NCI-H2081 (cell line): ENCODE measurements around the gene SPRED2.

Experiments used
- DNase-seq, 2 experiments: peaks; one replicate each; lab custom pipeline; 2025; lab: John Stamatoyannopoulos, UW

SPRED2 gene, protein sequence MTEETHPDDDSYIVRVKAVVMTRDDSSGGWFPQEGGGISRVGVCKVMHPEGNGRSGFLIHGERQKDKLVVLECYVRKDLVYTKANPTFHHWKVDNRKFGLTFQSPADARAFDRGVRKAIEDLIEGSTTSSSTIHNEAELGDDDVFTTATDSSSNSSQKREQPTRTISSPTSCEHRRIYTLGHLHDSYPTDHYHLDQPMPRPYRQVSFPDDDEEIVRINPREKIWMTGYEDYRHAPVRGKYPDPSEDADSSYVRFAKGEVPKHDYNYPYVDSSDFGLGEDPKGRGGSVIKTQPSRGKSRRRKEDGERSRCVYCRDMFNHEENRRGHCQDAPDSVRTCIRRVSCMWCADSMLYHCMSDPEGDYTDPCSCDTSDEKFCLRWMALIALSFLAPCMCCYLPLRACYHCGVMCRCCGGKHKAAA

DNA sequence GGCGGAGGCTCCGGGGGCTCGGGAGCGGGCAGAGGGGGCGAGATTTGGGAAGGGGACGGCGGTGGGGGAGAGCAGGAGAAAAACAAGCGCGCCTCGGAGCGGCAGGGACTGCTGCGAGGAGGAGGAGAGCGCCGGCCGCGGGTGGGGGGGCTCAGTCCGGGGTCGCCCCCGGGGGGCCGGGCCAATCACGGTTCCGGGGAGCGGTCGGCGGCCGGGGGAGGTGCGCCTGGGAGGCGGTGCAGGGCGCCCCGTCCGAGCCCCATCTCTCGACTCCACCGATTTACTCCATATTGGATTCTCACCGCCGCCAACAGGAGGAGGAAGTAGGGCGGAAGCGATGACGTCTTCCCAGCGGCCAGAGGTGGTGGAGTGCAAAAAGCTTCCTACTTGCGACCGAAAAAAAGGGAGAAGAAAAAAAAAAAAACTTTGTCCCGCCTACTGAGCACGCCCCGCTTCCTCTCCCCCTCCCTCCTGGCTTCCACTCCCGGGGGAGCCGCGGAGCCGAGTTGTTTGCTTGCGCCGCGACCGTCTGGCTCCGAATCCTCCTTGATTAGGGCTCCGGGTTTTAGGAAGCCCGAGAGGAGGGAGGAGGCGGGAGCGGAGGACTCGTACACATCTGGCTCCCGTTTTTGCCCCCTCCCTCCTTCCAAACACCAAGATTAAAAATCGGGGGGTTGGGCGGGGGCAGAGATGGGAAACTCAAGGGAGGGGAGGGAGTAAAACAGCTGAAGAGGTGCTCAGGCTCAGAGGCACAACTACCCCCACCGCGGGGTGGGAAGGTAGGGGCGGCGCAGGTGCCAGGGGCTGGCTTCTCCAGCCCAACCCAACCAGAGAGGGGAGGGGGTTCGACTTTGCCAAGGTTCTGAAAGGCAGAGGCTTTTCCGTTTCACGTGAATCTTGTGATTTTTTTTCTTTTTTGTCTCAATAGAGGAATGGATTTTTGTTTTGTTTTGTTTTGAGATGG lies at the start of gene SPRED2:
Gene SPRED2 (minus strand): TSS at position 373 of the 964 bp plus-strand sequence. CDS start 612 bp downstream, outside the sequence.
- DNase-seq = peak; percentile 84 to 85

DNA sequence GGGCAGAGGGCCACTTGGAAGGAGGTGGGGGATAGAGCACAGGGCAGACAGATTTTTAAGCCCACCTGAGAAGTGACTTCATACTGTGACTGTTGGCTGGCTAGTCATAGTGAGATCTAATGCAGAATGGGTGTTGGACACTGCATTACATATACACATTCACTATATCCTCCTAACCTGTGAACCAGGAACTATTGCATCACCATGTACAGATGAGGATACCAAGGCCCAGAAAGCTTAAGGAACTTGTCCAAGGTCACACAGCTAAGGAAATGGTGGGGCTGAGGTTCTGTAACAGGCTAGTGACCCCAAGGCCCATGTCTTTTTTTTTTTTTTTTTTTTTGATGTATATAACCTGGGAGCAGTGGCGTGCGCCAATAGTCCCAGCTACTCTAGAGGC lies 49.6 kb upstream of the SPRED2 start:
- DNase-seq = no peak

DNA sequence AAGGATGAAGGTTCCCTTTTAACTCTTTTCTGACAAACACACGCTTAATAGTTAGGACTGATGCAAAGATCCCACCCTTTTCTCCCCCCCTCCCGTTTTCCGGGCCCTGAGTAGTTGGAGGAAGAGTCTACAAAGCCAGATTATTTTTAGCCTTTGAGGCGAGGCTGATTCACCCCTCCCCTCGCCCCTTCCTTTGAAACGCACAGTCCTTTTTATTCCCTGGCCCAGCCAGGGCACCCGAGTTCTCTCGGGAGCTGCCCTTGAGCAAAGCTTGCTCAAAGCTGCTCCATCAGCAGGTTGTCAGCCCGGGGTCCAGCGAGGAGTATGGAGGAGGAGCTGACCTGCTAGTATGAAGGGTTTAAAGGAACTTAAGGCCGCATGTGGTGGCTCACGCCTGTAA lies 47.1 kb upstream of the SPRED2 start:
- DNase-seq = no peak

DNA sequence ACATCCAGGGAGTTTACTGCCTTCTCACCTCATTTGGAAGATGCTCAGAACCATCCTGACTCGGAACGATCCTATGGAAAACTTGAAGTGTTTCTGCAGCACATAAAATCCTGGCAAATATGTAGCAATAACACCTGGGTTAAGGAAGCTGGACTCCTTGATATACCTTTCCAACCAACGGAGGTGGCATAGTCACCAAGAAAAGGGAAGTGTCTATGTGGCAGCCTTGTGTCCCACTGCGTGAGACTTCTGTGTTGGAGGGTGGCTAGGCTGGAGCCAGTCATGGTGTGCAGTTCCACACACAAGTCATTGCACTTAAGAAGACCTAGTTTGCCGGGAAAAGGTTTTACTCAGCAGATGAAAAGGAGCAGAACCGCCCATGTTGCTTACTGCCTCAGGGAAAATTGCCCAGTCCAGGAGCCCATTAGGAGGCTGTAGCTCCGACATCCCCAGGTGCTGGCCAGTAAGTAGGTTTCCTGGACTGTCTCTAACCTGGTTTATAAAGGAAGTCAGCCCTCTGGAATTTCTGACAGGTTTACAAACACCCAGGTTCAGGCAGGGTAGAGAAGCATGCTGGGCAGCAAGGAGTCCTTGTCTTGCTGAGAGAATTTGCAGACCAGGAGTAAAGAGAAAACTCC lies 46.2 kb upstream of the SPRED2 start:
- DNase-seq = no peak

DNA sequence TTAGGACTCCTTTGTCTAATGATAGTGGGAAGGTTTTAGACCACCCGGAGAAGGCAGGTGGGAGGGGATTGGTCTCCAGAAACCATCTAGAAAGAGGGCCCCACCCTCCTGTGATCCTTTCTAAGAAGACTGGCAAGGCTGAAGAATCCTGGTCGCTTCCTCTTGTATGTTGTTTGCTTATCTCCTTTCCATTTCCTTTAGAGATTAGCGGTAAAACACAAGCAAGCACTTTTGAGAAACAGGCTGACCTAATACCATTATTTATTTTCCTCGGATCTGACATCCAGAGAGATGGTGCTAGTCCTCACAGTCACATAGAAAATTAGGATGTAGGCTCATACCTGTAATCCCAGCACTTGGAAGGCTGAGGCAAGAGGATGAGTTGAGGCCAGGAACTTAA lies 45.2 kb upstream of the SPRED2 start:
- DNase-seq = no peak

DNA sequence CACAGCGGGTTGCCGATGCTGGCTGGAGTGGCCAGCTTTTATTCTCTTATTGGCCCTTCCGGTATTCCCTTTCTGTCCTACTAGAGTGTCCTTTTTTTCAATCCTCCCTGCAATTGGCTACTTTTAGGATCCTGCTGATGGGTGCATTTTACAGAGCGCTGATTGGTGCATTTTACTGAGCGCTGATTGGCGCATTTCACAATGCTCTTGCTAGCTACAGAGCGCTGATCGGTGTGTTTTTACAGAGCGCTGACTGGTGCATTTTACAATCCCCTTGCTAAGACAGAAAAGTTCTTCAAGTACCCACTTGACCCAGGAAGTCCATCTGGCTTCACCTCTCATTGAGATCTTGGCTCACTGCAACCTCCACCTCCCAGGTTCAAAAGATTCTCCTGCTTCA lies 44.4 kb upstream of the SPRED2 start:
- no peak for DNase-seq

DNA sequence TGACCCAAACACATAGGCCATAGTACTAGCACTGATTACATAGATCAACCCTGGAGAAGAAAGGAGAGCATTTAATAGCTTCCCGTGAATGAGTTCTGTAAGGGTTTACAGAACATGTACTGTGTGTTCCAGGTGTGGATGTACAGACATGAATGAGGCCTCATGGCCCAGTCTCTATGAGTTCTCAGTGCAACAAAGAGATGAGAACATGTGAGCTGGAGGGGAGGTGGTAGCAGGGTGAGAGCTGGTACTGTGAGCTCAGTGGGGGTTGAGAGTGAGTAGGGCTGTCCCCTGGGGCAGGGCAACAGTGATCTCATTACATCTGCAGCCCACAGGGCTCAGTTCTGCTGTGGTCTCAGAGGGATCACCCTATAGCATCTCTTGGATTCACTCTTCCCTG lies 42.6 kb upstream of the SPRED2 start:
- DNase-seq = no peak

DNA sequence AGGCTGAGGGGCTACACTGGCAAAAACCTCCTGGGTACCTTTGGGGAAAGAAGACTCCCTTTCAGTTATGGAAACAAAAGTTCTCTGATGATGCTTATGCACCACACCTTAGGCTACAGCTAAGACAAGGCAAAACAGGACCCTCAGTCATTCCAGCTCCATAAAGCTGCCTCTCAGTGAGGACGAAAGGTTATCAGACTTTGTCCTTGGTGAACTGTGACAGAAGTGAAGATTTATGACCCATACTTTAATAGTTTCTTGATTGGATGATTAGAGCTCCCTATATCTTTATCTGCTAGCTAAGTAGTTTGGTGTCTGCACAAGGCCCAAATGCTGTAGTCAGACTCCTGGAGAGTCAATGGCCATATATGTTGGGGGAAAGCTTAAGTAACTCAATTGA lies 40.6 kb upstream of the SPRED2 start:
- no peak for DNase-seq

DNA sequence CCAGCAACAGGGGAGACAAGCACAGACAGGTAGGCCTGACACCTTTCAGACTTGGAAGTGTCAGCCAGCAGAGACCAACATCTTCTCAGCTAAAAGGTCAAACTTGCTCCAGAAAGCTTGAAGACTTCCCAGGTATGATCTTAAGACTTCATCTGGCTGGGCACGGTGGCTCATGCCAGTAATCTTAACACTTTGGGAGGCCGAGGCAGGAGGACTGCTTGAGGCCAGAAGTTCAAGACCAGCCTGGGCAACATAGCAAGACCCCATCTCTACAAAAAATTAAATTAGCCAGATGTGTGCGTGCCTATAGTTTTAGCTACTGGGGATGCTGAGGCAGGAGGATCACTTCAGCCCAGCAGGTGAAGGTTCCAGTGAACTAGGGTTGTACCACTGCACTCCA lies 39.0 kb upstream of the SPRED2 start:
- DNase-seq = no peak

DNA sequence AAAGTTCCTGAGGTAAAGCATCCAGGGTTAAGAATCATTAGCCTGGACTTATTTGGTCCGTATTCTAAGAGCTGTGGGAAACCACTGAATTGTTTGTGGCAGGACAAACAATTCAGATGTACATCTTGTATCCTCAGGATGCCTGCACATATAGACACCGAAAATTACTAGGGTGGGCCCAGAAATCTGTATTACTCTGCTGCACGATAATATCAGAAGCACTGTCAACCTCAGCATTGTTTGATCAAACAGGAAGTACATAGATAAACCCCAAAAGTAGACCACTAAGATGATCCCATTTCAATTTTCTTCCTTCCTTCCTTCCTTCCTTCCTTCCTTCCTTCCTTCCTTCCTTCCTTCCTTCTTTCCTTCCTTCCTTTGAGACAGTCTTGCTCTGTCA lies 34.2 kb upstream of the SPRED2 start:
- no peak for DNase-seq

DNA sequence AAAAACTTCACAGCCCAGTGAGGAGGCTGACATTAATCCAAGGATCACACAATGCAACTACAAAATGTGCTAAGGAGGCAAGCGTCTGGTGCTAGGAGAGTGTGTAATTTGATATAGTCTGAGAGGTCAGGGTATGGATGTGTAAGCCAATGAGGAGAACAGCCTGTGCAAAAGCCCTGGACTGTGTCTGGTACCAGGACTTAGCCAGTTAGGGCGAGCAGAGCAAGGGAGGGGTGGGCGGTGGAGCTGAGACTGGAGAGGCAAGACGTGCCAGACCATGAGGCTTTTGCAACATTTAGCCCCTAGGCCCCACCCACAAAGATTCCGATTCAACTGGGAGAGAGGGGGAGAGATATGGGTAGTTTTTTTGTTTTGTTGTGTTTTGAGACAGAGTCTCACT lies 33.5 kb upstream of the SPRED2 start:
- DNase-seq = no peak

DNA sequence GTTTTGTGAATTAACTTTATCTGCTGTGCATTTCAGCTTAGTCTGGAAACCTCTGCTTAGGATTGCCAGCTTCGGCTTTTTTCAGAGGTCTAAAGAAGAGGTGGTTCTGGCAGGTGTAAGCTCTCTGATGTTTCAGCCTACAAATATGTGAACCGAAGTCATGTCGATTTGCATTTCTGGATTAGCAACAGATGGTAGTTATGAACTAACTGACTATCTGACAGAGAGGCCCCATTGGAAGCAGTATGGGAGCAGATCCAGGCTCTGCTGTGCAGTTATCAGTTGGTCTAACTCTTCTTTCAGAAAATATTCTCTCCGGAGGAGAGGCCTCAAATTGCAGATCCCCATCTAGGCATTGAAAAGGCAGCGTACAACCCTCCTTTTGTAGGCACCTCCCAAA lies 32.7 kb upstream of the SPRED2 start:
- DNase-seq = no peak

DNA sequence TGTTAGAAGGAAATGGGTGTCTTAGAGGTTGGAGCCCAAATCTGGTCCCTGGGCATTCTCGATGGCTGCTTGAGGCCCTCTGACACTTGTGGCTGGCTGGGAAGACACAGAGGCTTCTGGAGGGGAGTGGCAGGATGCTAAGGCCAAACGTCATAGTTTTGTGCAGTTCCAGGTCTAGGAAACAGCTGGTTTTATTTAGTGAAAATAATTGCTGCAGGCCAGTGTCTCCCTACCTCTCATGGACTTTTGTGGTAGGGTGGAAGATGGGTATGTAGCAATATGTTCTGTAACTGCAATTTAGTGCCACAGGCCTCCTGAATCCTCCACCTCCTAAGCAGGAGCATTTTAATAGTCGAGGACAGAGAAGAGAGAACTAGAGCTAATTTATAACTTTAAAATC lies 32.2 kb upstream of the SPRED2 start:
- DNase-seq = no peak

DNA sequence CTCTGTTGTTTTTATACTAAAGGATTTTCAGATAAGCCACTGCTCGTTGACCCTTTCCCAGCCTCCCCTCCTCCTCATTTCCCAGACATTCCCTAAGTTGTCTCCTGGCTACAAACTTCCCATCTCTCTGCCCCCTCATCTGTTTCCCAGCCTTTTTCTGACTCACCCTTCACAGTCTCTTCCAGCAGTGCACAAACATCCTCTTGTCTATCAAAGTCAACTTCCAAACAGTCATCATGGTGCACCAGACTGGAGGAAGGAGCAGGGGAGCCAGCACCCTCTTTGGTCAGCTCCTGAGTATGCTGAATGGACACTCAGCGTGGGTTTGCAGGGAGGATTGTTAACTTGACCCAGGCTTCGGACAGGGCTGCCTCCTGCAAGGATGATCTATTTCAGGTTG lies 26.6 kb upstream of the SPRED2 start:
- DNase-seq = no peak

DNA sequence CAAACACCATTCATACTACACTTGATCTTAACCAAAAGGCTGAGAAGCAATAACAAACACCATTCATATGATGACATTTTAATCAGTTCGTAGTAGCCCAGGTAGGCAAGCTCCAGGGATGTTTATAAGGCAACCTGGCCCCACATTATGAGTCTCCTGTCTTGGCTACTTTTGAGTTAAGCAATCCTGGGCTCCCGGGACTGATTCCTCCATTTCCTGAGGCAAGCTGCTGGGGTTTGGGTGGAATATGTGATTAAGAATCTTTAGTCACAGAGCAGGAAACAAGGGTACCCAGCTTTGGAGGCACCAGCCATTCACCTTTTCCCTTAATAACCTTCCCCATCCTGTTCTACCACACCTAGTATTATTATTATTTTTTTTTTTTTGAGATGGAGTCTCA lies 24.5 kb upstream of the SPRED2 start:
- DNase-seq = no peak

DNA sequence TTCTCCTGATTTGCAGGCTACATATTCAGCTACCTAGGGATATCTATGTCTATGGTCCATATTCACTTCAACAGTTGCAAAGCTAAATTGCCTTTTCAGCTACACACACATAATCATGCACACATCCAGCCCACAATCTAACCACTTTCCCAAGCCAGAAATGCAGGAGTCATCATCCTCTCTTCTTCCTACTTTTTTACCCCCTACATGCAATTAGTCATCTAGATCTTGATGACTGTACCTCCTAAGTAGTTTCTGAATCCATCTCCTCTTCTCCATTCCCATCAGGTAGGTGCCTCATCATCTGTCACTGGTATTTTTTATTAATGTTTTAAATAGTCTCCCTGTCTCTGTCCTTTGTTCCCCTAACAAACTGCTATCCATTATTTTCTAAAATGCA lies 23.7 kb upstream of the SPRED2 start:
- DNase-seq = no peak

DNA sequence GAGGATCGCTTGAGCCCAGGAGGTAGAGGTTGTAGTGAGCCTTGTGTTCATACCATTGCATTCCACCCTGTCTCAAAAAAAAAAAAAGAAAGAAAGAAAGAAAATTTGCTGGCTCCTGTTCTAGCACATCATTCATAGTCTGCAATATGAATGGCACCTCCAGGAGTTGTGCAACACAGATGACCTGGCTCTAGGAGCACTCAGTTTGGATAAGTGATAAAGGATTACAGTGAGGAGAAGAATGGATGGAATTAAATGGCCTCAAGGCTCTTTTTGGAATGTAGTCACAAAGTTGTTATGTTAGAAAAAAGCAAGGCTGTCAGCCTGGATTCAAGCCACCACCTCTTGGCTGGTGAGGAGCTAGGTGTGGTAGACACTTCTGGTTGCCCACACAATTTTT lies 21.5 kb upstream of the SPRED2 start:
- DNase-seq = no peak

DNA sequence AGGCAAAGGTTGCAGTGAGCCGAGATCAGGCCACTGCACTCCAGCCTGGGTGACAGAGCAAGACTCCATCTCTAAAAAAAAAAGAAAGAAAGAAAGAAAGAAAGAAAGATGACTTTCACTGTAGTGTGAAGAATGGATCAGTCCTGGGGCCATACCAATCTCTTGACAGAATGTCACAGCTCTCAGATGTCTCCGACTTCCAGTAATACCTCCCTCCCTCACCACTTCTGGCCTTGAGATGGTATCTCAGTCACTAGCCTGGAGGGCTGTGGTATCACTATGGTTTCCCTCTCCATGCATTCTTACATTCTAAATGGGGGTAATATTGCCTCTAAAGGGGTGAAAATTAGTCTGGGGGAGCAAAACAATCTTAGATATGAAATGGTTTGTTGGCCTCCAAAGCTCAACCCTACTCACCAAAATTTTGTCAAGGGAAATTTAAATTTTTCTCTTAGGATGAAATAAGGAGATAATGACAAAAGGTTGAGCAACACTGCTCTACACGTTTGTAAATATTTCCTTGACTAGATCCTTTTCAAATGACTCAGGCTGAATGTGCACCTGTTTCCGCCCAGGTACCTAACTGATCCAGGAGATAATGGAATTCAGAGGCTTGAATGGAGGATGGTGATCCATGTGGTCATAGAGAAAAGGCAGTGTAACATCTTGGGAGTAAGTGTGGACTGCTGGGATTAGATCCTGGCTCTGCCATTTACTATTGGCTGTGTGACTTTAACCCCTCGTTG lies 19.9 kb upstream of the SPRED2 start:
- no peak for DNase-seq

DNA sequence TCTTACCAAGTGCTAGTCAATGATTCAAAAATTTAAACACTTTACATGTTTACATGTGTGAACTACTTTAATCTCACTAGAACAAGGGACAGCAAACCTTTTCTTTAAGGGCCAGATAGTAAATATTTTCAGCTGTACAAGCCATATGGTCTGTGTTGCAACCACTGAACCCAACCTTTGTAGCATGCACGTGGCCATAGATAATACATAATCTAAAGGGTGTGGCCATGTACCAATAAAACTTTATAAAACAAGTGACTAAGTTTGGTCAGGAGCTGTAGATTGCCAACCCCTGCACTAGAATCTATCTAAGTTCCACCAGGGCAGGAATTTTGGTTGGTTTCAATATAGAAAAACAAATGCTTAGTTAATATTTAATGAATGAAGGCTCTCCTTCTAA lies 18.4 kb upstream of the SPRED2 start:
- no peak for DNase-seq

DNA sequence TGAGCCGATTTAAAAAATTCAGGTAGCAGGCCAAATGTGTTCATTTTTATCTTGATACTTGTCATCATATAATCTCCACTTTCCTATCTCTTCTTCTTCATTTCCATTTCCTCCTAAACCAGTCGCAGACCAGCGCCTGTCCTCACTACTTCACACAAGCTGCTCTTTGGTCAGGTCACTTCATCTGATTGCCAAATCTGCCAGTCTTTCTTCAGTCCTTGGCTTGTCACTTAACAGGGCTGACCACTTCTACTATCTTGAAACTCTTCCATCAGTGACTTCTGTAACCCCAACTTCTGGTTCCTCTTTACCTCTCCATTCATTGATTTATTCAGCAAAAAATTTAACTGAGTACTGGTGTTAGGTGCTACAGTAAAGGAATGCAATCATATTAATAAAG lies 18.0 kb upstream of the SPRED2 start:
- no peak for DNase-seq

DNA sequence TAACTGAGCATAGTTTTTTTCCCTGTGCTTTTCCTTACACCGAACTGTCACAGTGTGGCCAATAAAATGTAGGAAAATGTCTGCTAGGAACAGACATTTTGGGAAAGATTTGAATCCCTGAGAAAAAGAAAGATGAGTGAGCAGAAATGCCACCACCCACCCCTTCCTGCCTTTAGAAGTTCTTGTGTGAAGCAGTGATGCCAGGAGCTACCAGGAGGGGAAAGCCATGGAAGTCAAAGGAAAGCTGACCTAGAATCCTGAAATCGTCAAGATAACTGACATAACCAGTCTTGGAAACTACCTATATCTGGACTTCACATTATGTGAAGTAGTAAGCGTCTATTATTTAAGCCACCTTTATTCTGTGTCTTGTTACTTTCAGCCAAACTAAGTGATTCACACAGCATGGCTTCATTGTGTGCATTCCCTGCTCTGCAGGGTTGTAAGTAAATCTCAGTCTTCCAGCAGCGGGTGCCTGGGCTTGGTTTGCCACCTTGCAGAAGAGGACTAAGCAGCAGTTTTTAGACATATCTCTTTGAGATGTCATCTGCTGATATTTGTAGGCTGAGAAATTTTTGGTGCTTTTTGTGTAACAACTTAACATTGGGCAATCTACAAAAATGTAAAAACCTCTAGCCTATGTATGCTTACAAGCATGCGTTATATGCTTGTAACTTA lies 11.2 kb upstream of the SPRED2 start:
- no peak for DNase-seq
